C4-2B (cell line): ENCODE results near the gene NOC3L.

ENCODE experiments used
- CTCF ChIP-seq: fragments of 450-650 bp; conservative IDR thresholded peaks from 2 replicates; pipeline ENCODE4 v1.5.1; 2017; ENCODE audit warnings: mild to moderate bottlenecking
- ZFX ChIP-seq: fragments of 450-650 bp; IDR thresholded peaks from 2 replicates; pipeline ENCODE4 v1.6.1; 2017

GRCh38 chr10:94315024-94315451 lies 47.7 kb downstream of the NOC3L start:
- TF ChIP-seq CTCF (no peak), ZFX (no peak)
